B cell (primary cell): ENCODE measurements around the gene CSNK1E.

Experiments
- EZH2 ChIP-seq: IDR thresholded peaks from 2 replicates; pipeline ENCODE4 v1.6.1; 2012; ENCODE audit warnings: borderline replicate concordance, low read depth, mild to moderate bottlenecking, moderate library complexity, low read length; ENCODE audit not compliant: insufficient read depth, poor library complexity, severe bottlenecking
- TF ChIP-seq, protein P1 (sequence below): fragments of 200-600 bp; IDR thresholded peaks from one replicate; pipeline ENCODE4 v1.8.0; 2022; ENCODE audit warnings: antibody characterized with exemption, mild to moderate bottlenecking

DNA sequence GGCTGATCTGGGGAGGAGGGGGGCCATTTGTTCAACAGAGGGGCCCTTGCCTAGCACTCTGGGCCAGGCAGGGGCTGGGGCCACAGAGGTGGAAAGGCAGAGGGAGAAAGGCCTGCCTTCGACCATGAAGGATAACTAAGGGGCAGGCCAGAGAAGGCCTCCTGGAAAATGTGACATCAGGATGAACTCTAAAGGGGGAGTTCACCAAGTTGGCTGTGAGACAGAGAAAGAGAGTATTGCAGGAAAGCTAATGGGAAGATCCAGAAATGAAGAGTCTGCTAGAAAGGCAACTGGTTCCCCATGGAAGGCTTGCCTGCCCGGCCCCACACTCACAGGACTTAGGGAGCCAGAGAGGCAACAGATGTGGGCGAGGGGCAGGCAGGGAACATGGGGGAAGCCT lies 16.3 kb downstream of the CSNK1E start:
- TF ChIP-seq, protein P1, sequence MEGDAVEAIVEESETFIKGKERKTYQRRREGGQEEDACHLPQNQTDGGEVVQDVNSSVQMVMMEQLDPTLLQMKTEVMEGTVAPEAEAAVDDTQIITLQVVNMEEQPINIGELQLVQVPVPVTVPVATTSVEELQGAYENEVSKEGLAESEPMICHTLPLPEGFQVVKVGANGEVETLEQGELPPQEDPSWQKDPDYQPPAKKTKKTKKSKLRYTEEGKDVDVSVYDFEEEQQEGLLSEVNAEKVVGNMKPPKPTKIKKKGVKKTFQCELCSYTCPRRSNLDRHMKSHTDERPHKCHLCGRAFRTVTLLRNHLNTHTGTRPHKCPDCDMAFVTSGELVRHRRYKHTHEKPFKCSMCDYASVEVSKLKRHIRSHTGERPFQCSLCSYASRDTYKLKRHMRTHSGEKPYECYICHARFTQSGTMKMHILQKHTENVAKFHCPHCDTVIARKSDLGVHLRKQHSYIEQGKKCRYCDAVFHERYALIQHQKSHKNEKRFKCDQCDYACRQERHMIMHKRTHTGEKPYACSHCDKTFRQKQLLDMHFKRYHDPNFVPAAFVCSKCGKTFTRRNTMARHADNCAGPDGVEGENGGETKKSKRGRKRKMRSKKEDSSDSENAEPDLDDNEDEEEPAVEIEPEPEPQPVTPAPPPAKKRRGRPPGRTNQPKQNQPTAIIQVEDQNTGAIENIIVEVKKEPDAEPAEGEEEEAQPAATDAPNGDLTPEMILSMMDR, result no peak
- TF ChIP-seq EZH2, result no peak
